ENCODE data around the gene CNTNAP2. TPM values are rescaled to one million over a fixed set of nuclear protein-coding genes. Genes with fewer than 3 reads are reported as not detected.

The CNTNAP2 gene
- total RNA-seq, 2 experiments from 2014 or later = not detected

DNA sequence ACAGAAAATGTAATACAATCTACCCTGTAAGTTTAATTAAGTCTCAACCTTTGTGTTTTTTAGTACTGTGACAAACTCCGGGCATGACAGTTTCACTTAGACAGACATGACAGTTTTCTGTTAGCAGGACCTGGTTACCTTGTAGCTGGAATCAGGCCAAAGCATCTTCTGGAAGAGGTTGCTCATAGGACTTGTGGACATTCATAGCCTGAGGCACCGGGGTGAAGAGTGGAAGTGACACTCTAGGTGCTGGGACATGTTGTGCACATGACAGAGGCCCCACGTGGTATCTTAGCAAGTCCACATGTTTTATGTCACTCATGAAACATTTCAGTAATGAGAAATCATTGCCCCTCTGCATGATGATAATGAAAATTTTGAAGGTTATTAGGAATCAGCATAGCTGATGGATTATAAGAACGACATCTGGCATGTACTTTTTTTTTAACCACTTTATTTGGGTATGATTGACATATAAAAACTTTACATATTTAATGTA lies 441.4 kb downstream of the CNTNAP2 start:
- H3K27me3 Mint-ChIP-seq = no peaks in the 10 kb centered on the region
- DNase-seq (no peak), ATAC-seq (ENCODE audit: poor library complexity) (no peak)
- intact Hi-C loops (cut with DNase I, micrococcal nuclease) = no loop called here
- Histone ChIP-seq H3K36me3 (ENCODE audit: insufficient read depth, low read length) (no peaks in the 10 kb centered on the region), H3K4me1 (ENCODE audit: insufficient read depth, low read length) (no peaks in the 10 kb centered on the region), H3K9me3 (ENCODE audit: control insufficient read depth in 1 of 2, insufficient read depth in 1 of 2, low read length in 2 of 2) (peaks cover 0 to 4% of the 10 kb centered on the region in 2 experiments), H3K27me3 (ENCODE audit: control insufficient read depth in 1 of 2, insufficient read depth in 2 of 2, low read length in 2 of 2) (no peaks in the 10 kb centered on the region), H3K4me3 (ENCODE audit: low read length) (no peak overlapping the region), H3K27ac (ENCODE audit: low read depth in 1 of 2, low read length in 2 of 2) (no peak overlapping the region)
- no peaks in the 10 kb centered on the region for H3K9me3 Mint-ChIP-seq
- H3K4me3 Mint-ChIP-seq = no peak overlapping the region
- no peaks in the 10 kb centered on the region for H3K36me3 Mint-ChIP-seq (ENCODE audit: low read depth)
- TF ChIP-seq, protein P1, sequence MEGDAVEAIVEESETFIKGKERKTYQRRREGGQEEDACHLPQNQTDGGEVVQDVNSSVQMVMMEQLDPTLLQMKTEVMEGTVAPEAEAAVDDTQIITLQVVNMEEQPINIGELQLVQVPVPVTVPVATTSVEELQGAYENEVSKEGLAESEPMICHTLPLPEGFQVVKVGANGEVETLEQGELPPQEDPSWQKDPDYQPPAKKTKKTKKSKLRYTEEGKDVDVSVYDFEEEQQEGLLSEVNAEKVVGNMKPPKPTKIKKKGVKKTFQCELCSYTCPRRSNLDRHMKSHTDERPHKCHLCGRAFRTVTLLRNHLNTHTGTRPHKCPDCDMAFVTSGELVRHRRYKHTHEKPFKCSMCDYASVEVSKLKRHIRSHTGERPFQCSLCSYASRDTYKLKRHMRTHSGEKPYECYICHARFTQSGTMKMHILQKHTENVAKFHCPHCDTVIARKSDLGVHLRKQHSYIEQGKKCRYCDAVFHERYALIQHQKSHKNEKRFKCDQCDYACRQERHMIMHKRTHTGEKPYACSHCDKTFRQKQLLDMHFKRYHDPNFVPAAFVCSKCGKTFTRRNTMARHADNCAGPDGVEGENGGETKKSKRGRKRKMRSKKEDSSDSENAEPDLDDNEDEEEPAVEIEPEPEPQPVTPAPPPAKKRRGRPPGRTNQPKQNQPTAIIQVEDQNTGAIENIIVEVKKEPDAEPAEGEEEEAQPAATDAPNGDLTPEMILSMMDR (IDR thresholded peaks at IDR 0.05) = no peak
- H3K27ac Mint-ChIP-seq = no peak overlapping the region
- ChIA-PET POLR2A (no interaction called here), CTCF (no interaction called here)
- H3K4me1 Mint-ChIP-seq (ENCODE audit: low read depth) = no peaks in the 10 kb centered on the region

DNA sequence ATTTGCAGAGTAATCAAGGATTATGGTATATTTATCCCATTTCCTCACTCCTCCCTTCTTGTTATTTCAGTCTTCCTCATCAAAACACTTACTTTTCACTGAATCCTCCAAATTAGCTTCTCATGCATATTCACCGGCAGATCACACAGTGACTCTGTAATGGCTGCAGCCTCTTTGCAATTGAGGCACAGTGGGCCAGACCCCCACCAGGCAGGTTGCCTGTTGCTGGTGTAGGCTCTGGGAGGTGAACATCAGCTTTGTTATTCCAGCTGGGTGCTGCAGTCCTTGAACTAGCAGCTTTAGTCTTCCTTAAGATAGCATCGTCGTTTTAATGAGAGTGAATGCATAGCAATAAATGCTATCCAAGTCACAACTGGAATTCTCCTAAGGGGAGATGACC lies 449.3 kb downstream of the CNTNAP2 start:
- Mint-ChIP-seq H3K27me3 (no peaks in the 10 kb centered on the region), H3K4me1 (ENCODE audit: low read depth) (no peaks in the 10 kb centered on the region), H3K4me3 (no peak overlapping the region), H3K36me3 (ENCODE audit: low read depth) (no peaks in the 10 kb centered on the region), H3K9me3 (no peaks in the 10 kb centered on the region), H3K27ac (no peak overlapping the region)
- intact Hi-C loops (cut with DNase I, micrococcal nuclease) = no loop called here
- ChIA-PET POLR2A (no interaction called here), CTCF (no interaction called here)
- Histone ChIP-seq H3K9me3 (ENCODE audit: control insufficient read depth in 1 of 2, insufficient read depth in 1 of 2, low read length in 2 of 2) (peaks cover 0 to 9% of the 10 kb centered on the region in 2 experiments), H3K4me3 (ENCODE audit: low read length) (no peak overlapping the region), H3K4me1 (ENCODE audit: insufficient read depth, low read length) (no peaks in the 10 kb centered on the region), H3K36me3 (ENCODE audit: insufficient read depth, low read length) (no peaks in the 10 kb centered on the region), H3K27me3 (ENCODE audit: control insufficient read depth in 1 of 2, insufficient read depth in 2 of 2, low read length in 2 of 2) (no peaks in the 10 kb centered on the region), H3K27ac (ENCODE audit: low read depth in 1 of 2, low read length in 2 of 2) (no peak overlapping the region)
- DNase-seq (no peak), ATAC-seq (ENCODE audit: poor library complexity) (no peak)
- TF ChIP-seq, protein P1 (IDR thresholded peaks at IDR 0.05) = no peak

DNA sequence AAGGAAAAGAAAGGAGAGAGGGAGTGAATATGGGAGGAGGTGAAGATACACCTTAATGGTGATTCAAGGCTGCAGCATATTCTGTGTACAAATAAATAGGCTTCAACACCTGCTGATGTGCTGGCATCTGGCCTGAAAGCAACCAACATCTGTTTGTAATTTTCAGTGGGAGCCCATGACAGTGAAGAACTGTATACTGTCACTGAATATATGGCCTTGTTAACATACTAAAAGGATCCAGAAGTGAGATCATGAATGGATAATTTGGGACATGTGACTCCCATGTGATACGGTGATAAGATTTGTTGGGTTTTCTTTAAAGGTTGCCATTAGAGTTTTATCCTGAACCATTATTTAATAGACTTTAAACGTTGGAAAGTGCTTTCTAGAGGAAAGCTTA lies 459.3 kb downstream of the CNTNAP2 start:
- TF ChIP-seq, protein P1 (IDR thresholded peaks at IDR 0.05) = no peak
- Mint-ChIP-seq H3K9me3 (peaks cover 2% of the 10 kb centered on the region), H3K4me1 (ENCODE audit: low read depth) (no peaks in the 10 kb centered on the region), H3K4me3 (no peak overlapping the region), H3K27me3 (no peaks in the 10 kb centered on the region), H3K27ac (no peak overlapping the region), H3K36me3 (ENCODE audit: low read depth) (no peaks in the 10 kb centered on the region)
- intact Hi-C loops (cut with DNase I, micrococcal nuclease) = no loop called here
- no peaks in the 10 kb centered on the region for H3K27me3 ChIP-seq (ENCODE audit: control insufficient read depth in 1 of 2, insufficient read depth in 2 of 2, low read length in 2 of 2)
- H3K36me3 ChIP-seq (ENCODE audit: insufficient read depth, low read length) = no peaks in the 10 kb centered on the region
- ChIA-PET CTCF (no interaction called here), POLR2A (no interaction called here)
- DNase-seq (no peak), ATAC-seq (ENCODE audit: poor library complexity) (no peak)
- no peak overlapping the region for H3K4me3 ChIP-seq (ENCODE audit: low read length)
- no peaks in the 10 kb centered on the region for H3K4me1 ChIP-seq (ENCODE audit: insufficient read depth, low read length)
- H3K27ac ChIP-seq (ENCODE audit: low read depth in 1 of 2, low read length in 2 of 2) = no peak overlapping the region
- H3K9me3 ChIP-seq (ENCODE audit: control insufficient read depth in 1 of 2, insufficient read depth in 1 of 2, low read length in 2 of 2) = peaks cover 0 to 11% of the 10 kb centered on the region in 2 experiments

Data from CD4-positive, alpha-beta T cell (primary cell).